ENCODE measurements around the gene FZD10.

Gene FZD10

DNA sequence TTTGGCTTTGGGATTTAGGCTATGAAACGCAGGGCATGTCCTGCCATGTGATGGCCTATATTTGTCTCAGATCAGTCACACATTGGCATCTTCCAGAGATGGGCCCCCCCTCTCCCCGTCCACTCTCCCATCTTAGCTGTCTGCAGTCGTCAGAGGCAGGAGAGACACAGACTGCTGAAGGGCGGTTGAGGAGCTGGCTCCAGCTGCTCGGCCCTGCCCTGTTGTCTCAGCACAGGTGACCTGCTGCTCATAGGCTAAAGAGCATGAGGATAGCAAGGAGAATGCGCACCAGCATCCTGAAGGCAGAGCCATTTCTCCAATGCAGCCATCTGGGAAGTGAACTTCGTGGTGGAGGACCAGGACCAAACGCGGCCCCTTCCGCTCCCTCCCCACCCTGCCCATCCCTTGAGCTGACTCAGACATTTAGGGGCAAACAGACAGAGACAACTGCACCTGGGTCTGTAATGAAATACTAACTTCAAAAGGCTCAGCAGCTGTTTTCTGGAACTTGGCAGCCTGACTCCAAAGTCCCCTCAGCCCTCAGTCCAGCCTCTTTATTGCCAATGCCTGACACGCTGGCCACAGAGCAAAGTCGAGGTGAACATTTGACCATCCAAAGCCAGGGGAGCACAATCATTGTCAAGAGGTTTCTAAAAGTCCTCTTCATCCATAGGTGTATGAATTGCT lies 22.3 kb downstream of the FZD10 start:
- TF ChIP-seq, protein P1, sequence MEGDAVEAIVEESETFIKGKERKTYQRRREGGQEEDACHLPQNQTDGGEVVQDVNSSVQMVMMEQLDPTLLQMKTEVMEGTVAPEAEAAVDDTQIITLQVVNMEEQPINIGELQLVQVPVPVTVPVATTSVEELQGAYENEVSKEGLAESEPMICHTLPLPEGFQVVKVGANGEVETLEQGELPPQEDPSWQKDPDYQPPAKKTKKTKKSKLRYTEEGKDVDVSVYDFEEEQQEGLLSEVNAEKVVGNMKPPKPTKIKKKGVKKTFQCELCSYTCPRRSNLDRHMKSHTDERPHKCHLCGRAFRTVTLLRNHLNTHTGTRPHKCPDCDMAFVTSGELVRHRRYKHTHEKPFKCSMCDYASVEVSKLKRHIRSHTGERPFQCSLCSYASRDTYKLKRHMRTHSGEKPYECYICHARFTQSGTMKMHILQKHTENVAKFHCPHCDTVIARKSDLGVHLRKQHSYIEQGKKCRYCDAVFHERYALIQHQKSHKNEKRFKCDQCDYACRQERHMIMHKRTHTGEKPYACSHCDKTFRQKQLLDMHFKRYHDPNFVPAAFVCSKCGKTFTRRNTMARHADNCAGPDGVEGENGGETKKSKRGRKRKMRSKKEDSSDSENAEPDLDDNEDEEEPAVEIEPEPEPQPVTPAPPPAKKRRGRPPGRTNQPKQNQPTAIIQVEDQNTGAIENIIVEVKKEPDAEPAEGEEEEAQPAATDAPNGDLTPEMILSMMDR (IDR thresholded peaks at IDR 0.05; ENCODE audit: low read depth, low read length), result no peak
- no peak overlapping the region for H3K4me3 ChIP-seq (replicated peaks in 1 of 2; ENCODE audit: low read depth in 2 of 2, low read length in 2 of 2)
- DNase-seq (ENCODE audit: low read depth in 2 of 2), result no peak

DNA sequence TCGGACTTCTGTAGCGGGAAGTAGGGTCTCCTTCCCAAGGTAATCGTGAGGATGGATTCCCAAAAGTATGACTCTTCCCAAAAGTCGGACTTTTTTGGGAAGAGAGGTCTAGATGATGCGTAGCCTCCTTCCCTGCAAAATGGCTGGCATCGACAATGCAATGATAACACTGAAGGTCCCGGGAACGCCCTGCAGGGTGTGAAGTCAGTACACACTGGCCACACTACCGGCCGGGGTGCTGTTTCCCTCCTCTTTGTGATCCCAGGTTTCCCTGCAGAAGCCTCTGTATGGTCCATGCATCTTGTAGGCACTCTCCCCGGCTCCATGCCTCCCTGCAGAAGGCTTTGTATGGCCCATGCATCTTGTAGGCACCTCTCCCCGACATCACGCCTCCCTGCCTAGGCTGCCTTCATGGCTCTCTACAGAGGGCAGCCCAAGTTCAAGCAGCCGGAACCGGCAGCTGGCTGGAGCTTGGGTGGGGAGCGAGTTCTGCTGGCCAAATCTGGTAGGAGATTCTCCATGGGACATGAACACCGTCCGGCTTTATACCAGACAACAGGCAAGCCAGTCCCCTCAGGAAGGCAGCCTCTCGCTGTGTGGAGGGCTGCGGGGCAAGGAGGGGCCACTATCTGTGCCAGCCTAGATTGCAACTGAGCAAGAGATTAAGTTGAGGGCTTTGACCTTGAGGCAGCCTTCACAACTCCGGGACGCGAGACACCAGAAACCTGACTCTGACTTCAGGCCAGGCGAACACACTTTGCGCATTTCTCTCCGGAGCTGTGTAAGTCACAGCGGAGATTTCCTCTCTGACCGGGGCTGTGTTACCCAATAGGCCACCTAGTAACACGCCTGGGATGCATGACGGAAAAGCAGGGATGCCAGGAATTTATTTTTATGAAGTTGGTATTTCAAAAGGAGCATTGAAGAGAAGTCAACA lies 23.5 kb downstream of the FZD10 start:
- H3K4me3 ChIP-seq (replicated peaks in 1 of 2; ENCODE audit: low read depth in 2 of 2, low read length in 2 of 2), result no peak overlapping the region
- DNase-seq (ENCODE audit: low read depth in 2 of 2), result no peak
- TF ChIP-seq, protein P1 (IDR thresholded peaks at IDR 0.05; ENCODE audit: low read depth, low read length), result no peak

DNA sequence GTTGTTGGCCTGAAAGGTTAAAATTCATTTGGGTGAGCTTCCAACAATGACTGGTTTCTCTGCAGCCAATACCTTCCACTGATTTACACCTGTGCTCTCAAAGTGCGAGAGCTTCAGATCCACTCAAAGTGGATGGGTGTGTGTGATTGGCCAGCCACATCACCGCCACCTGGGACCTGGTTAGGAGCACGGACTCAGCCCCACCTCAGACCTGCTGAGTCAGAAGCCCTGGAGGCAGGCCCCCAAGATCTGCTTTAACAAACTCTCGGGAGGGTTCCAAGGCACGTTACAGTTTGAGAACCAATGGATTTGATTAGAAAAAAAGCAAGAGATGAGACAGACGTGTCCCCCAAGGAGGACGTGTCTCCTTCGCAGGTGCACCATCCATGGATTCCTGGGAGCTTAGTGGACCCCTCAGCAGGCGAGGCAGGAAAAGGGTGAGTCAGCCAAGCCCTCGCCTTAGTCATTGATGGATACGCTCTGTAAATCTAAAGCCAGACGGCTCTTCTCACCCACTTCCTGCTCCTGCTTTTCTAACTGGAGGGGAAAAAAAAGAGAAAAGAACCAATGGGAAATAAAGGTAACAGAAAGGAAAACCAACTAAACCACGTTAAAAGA lies 24.5 kb downstream of the FZD10 start:
- no peak for DNase-seq (ENCODE audit: low read depth in 2 of 2)
- H3K4me3 ChIP-seq (replicated peaks in 1 of 2; ENCODE audit: low read depth in 2 of 2, low read length in 2 of 2), result no peak overlapping the region
- TF ChIP-seq, protein P1 (IDR thresholded peaks at IDR 0.05; ENCODE audit: low read depth, low read length), result no peak

DNA sequence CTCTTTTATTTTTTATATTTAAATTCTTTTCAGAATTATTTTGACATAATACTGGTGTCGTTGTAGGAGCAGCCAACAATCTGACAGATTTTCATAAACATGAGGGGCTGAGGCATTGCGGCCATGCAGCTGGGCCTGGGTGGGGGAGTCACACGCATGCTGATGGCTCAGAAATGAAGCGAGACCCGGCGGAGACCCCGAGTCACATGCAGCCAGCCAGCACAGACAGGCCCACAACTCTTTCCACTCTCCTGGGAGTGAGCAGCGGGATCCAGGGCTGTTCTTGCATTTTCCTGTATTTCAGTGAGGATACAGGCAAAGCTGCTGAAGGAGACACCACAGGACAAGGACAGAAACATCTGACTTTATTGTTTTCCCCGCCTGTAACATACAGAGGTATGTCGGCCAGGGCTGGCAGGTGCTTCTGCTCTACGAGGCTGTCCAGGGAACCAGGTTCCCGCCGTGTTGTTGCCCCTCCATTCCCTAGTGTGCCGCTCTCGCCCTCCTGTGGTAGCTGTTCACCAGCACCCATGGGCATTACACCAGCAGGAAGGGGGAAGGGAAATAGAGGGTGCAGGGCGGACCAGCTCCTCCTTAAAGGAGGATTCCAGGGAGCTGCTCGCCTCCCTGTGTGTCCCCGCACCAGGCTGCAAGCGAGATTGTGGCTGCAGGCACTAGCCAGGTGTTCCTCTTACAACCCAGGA lies 30.5 kb downstream of the FZD10 start:
- TF ChIP-seq, protein P1 (IDR thresholded peaks at IDR 0.05; ENCODE audit: low read depth, low read length), result no peak
- no peak for DNase-seq (ENCODE audit: low read depth in 2 of 2)
- H3K4me3 ChIP-seq (replicated peaks in 1 of 2; ENCODE audit: low read depth in 2 of 2, low read length in 2 of 2), result no peak overlapping the region

DNA sequence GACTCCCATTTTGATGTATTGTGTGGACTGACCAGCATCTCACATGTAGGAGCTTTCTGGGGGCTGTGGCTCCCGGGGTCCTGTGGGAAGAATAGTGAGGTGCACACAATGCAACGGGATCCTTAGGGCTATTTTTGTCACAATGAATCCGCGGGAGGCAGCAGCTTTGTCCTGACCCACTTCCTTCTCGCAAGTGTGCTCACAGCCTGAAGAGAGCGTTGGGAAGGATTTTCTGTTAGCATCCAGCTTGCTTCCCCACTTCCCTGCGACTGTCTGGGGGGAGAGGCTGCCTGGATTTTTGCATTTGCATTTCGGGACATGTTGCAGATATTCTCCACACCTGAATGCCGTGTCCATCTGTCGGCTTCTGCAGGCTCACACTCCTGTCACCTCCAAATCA lies 31.9 kb downstream of the FZD10 start:
- TF ChIP-seq, protein P1 (IDR thresholded peaks at IDR 0.05; ENCODE audit: low read depth, low read length), result no peak
- H3K4me3 ChIP-seq (replicated peaks in 1 of 2; ENCODE audit: low read depth in 2 of 2, low read length in 2 of 2), result no peak overlapping the region
- DNase-seq (ENCODE audit: low read depth in 2 of 2), result no peak

DNA sequence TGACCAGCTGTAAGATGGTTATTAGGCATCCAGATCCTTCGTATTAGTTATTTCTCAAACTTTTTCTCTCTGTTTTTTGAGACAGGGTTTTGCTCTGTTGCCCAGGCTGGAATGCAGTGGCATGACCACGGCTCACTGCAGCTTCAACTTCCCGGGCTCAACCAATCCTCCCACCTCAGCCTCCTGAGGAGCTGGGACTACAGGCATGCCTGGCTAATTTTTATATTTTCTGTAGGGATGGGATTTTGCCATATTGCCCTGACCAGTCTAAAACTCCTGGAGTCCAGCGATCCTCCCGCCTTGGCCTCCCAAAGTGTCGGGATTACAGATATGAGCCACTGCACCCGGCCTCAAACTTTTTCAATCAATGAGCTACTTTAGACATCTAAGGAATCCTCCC lies 33.1 kb downstream of the FZD10 start:
- TF ChIP-seq, protein P1 (IDR thresholded peaks at IDR 0.05; ENCODE audit: low read depth, low read length), result no peak
- H3K4me3 ChIP-seq (replicated peaks in 1 of 2; ENCODE audit: low read depth in 2 of 2, low read length in 2 of 2), result no peak overlapping the region
- no peak for DNase-seq (ENCODE audit: low read depth in 2 of 2)

Measured in cardiac fibroblast (primary cell).